Tibial artery (tissue), 4 donors: ENCODE data around the gene TRIM47.

Source experiments
- DNase-seq, 2 donors: peaks; one replicate each; pipeline ENCODE4 v3.0.0-alpha.2; 2019
- H3K27ac ChIP-seq, 2 donors: fragments of 200-600 bp; sonication (generic) in 1 of 2; 1 replicate in 1 of 2; 2 replicates in 1 of 2; pipeline ENCODE4 v1.5.1; 2018 to 2019; ENCODE audit warnings: mild to moderate bottlenecking in 1 of 2
- H3K27me3 ChIP-seq, 2 donors: fragments of 200-600 bp; sonication (generic) in 1 of 2; one replicate each; pipeline versions ENCODE4 v1.5.1 to v1.6.0; 2016 to 2019
- H3K36me3 ChIP-seq, 3 donors: fragments of 200-600 bp; sonication (generic) in 2 of 3; one replicate each; pipeline ENCODE4 v1.5.1; 2016 to 2019; ENCODE audit warnings: mild to moderate bottlenecking in 2 of 3
- H3K4me1 ChIP-seq, 4 donors: fragments of 200-600 bp; sonication (generic) in 2 of 4; 1 replicate in 3 of 4; 2 replicates in 1 of 4; pipeline ENCODE4 v1.5.1; 2016 to 2019
- H3K4me3 ChIP-seq, 2 donors: fragments of 200-600 bp; sonication (generic) in 1 of 2; 1 replicate in 1 of 2; 2 replicates in 1 of 2; pipeline ENCODE4 v1.5.1; 2018 to 2019; ENCODE audit warnings: mild to moderate bottlenecking in 2 of 2
- H3K9me3 ChIP-seq, 3 donors: fragments of 200-600 bp; sonication (generic) in 1 of 3; one replicate each; pipeline ENCODE4 v1.5.1; 2016 to 2019
- intact Hi-C: fragments of 100-400 bp; cut with DNase I; formaldehyde crosslinking; loops from one replicate; pipeline ENCODE4 v1.15.0; 2023; ENCODE audit warnings: low total_unique reads
- TF ChIP-seq, protein P1 (sequence below), 2 experiments: fragments of 200-600 bp in 1 of 2; fragments of 450-650 bp in 1 of 2; IDR thresholded peaks; one replicate each; pipeline ENCODE4 v1.5.1; 2017 to 2019; ENCODE audit warnings: antibody characterized with exemption in 2 of 2, mild to moderate bottlenecking in 1 of 2, moderate library complexity in 1 of 2

TRIM47 gene

DNA sequence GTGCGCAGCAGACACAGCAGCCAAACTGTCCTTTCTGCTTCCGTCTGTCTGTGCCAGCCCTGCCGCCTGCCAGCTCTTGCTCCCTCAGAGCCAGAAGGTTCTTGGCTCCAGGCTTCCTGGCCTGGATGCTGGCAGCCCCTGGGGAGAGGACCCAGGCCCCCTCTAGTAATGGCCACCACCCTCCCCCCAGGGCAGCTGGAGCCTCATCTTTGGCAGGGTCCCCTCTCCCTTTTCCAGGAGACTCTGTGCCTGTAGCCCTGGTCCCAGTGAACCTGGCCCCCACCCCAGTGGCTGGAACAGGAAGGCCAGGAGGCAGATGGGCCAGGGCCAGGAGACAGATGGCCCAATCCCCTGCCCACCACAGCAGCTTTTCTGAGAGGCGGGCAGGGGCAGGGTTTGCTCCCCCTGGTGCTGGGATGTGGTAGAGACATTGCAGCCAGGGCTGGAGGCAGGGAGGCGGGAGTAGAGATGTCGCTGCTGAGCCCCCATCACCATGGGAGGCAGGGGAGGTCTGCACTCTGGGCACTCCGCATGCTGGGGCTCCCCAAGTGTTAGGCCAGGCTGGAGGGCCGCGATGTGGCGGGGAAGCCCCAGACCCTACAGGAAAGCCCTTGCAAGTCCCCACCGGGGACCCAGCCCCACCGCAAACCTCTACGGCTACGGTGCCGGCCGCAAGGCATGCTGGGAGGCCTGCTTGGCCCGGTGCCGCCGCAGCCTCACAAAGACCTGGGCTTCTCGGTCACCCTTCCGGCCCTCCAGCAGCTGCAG is 50.9 kb downstream of the TRIM47 start:
- intact Hi-C loops, result no loop called here
- Histone ChIP-seq H3K27me3 (no peaks in the 10 kb centered on the region), H3K36me3 (peaks cover 16 to 49% (median 26%) of the 10 kb centered on the region in 3 donors), H3K4me3 (peak overlapping the region; percentile 38 to 44), H3K9me3 (no peaks in the 10 kb centered on the region), H3K4me1 (peaks cover 0 to 35% (median 17%) of the 10 kb centered on the region in 4 donors), H3K27ac (peak overlapping the region; percentile 70 to 71)
- DNase-seq, result peak; percentile 59 to 81
- TF ChIP-seq, protein P1, sequence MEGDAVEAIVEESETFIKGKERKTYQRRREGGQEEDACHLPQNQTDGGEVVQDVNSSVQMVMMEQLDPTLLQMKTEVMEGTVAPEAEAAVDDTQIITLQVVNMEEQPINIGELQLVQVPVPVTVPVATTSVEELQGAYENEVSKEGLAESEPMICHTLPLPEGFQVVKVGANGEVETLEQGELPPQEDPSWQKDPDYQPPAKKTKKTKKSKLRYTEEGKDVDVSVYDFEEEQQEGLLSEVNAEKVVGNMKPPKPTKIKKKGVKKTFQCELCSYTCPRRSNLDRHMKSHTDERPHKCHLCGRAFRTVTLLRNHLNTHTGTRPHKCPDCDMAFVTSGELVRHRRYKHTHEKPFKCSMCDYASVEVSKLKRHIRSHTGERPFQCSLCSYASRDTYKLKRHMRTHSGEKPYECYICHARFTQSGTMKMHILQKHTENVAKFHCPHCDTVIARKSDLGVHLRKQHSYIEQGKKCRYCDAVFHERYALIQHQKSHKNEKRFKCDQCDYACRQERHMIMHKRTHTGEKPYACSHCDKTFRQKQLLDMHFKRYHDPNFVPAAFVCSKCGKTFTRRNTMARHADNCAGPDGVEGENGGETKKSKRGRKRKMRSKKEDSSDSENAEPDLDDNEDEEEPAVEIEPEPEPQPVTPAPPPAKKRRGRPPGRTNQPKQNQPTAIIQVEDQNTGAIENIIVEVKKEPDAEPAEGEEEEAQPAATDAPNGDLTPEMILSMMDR (IDR thresholded peaks at IDR 0.05), result peak; percentile 59 to 64

DNA sequence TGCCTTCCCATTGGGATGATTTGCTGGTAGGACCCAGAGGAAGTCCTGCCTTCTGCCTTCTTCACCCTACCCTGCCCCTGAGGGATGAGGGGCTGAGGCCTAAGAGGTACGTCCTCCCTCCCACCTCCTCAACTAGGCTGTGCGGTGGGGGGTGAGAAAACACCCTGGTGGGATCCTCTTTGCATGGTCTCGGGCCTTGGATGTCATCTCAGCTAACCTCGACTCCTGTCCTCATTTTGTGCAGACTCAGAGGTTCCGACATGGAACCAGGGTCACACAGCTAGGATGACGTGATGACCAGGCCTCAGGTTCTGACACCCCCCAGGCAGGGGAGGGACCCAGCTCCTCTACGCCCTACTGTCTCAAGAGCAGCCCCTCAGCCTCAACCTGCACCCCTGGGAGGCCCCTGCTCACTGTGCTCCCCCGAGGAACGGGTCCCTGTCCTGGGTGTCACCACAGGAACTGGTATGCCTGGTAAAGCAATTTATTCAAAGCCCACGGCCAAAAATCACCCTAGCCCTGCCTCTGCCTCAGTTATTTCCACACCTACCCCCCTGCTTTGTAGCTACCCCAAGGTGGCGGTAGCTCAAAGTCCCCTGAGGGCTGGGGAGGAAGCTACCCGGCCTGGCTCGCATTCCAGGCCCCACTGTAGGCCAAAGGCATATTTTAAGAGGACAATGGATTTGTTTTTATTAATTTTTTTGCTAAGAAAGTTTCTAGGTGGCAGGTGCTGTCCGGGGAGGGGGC is 51.6 kb downstream of the TRIM47 start:
- no peaks in the 10 kb centered on the region for H3K27me3 ChIP-seq
- H3K4me3 ChIP-seq, result no peak overlapping the region
- intact Hi-C loops, result no loop called here
- peak overlapping the region; percentile 70 to 71 for H3K27ac ChIP-seq
- TF ChIP-seq, protein P1 (IDR thresholded peaks at IDR 0.05), result no peak
- H3K9me3 ChIP-seq, result no peaks in the 10 kb centered on the region
- peaks cover 18 to 52% (median 29%) of the 10 kb centered on the region in 3 donors for H3K36me3 ChIP-seq
- no peak for DNase-seq
- peaks cover 0 to 43% (median 17%) of the 10 kb centered on the region in 4 donors for H3K4me1 ChIP-seq

DNA sequence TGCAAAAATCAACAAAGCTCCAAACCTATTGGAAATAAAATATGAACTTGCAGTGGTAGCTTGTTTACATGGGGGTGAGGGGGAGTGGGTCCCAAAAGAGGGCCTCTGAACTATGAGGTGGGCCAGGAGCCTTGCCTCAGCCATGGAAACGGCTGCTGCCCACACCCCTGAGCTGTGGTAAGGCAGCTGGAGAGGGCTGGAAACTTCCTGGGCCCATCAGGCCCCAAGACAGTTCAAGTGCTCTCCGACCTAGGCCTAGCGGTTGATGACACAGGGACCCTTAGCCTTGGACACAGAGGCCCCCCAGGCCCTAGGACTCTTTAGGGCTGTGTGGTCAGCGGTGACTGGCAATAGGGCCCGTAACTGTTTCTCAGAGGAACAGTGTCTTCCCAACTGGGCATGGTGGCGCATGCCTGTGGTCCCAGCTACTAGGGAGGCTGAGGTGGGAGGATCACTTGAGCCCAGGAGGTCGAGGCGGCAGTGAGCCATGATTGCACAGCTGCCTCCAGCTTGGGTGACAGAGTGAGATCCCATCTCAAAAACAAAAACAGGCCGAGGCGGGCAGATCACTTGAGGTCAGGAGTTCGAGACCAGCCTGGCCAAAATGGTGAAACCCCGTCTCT is 52.5 kb downstream of the TRIM47 start:
- H3K9me3 ChIP-seq, result no peaks in the 10 kb centered on the region
- no peaks in the 10 kb centered on the region for H3K27me3 ChIP-seq
- TF ChIP-seq, protein P1 (IDR thresholded peaks at IDR 0.05), result no peak
- H3K27ac ChIP-seq, result no peak overlapping the region
- intact Hi-C loops, result no loop called here
- peaks cover 25 to 56% (median 38%) of the 10 kb centered on the region in 3 donors for H3K36me3 ChIP-seq
- no peak for DNase-seq
- H3K4me3 ChIP-seq, result no peak overlapping the region
- peaks cover 0 to 45% (median 17%) of the 10 kb centered on the region in 4 donors for H3K4me1 ChIP-seq

DNA sequence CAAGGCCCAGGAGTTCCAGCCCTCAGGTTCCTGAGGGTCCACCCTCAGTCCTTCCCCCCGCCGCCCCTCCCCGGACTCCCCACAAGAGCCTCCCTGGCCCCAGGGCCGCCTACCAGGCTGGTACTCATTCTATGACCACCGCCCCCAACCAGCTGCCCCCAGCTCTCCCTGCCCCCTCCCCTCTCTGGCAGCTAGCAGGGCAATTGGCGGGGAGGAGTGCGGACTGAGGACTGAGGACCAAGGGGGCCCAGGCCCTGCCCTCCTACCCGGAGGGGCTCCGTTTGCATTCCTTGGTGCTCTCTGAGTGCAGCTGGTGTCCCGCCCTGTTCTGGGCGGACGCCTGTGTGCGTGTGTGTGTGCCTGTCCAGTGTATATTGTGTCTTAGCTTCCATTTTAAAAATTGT is 53.2 kb downstream of the TRIM47 start:
- Histone ChIP-seq H3K36me3 (peaks cover 32 to 61% (median 45%) of the 10 kb centered on the region in 3 donors), H3K27ac (peak overlapping the region in 1 of 2 donors; percentile 1), H3K27me3 (no peaks in the 10 kb centered on the region), H3K4me3 (no peak overlapping the region), H3K9me3 (no peaks in the 10 kb centered on the region), H3K4me1 (peaks cover 0 to 45% (median 17%) of the 10 kb centered on the region in 4 donors)
- no peak for DNase-seq
- TF ChIP-seq, protein P1 (IDR thresholded peaks at IDR 0.05), result no peak
- intact Hi-C loops, result no loop called here

DNA sequence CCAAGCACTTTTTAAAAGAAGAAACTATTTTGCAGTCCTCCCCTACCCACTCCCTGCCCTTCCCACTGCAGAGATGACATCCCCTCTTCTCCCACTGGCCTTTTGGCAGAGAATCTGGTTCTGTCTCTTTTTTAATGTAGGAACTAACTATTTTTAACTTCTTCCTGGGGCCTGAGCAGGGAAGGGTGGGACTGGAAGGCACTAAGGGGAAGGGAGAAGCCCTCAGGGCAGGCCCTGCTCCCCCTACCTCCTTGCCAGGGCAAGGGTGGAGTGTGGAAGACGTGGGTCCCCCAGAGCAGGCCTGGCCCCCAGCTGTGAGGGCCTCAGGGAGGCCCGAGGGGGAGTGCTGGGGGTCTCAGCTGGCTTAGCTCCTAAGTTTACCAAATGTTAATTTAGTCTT is 53.7 kb downstream of the TRIM47 start:
- TF ChIP-seq, protein P1 (IDR thresholded peaks at IDR 0.05), result no peak
- H3K4me1 ChIP-seq, result peaks cover 0 to 45% (median 17%) of the 10 kb centered on the region in 4 donors
- DNase-seq, result no peak
- H3K27ac ChIP-seq, result peak overlapping the region; percentile 1 to 29
- H3K27me3 ChIP-seq, result no peaks in the 10 kb centered on the region
- H3K36me3 ChIP-seq, result peaks cover 37 to 66% (median 50%) of the 10 kb centered on the region in 3 donors
- no peaks in the 10 kb centered on the region for H3K9me3 ChIP-seq
- intact Hi-C loops, result no loop called here
- no peak overlapping the region for H3K4me3 ChIP-seq
